ENCODE measurements around the gene RIMBP3C. TPM values are rescaled to one million over a fixed set of nuclear protein-coding genes. Genes with fewer than 3 reads are reported as not detected.

RIMBP3C gene
- total and polyA plus RNA-seq, 10 of the 15 experiments (the other 5 are each of a cell fraction or from before 2014, with no cell fraction given), result 0.03 to 0.23 (median 0.08) TPM; not detected in 4

DNA sequence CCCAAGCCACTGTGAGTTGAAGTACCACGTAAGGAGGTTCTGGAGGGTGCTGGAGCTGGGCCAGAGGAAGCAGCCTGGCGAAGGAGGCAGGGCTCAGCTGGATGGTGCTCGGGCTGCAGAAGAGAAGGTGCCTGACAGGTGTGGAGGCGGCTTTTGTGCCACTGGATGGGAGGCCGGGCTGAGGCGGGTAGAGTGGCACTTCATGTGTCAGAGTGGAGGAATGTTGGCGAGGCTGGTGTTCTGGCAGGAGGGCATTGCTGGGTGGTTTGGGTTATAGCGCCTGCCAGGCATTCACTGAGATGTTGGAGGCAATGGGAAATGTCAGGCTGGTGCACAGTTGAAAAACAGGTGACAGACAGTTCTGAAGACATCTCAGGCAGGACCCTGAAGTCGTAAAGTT, 40.4 kb upstream of the RIMBP3C start:
- no peak for FAIRE-seq
- no peak for ATAC-seq
- no peak overlapping the region for H3K4me3 ChIP-seq
- H3K9me3 ChIP-seq (replicated peaks; ENCODE audit: control insufficient read depth, insufficient read depth, low read length), result no peaks in the 10 kb centered on the region
- no TSS peak for BruUV-seq (replicated peaks)
- H3K27ac ChIP-seq (ENCODE audit: control insufficient read depth, insufficient read depth), result no peak overlapping the region
- in situ Hi-C loops (cut with MboI), result no loop called here
- no peak overlapping the region for H2AFZ ChIP-seq (ENCODE audit: control insufficient read depth, low read depth, low read length)
- H3K4me2 ChIP-seq (ENCODE audit: control insufficient read depth, insufficient read depth), result no peak overlapping the region
- peaks cover 21% of the 10 kb centered on the region for H3K4me1 ChIP-seq (ENCODE audit: control insufficient read depth, insufficient read depth, low read length)
- H4K20me1 ChIP-seq (ENCODE audit: control insufficient read depth, insufficient read depth), result peaks cover 15% of the 10 kb centered on the region
- WGBS (ENCODE audit: insufficient coverage, insufficient replicate concordance, low lambda C conversion rate, missing lambda C conversion rate), result 89% methylated on average over 9 of the region's 9 CpGs
- ChIA-PET POLR2A (no interaction called here), RAD21 (ENCODE audit: unreplicated experiment) (interaction anchor here (1.8 kb wide), 1 partner anchor 12 kb away, joined by 4 read pairs; no protein-coding TSS in a partner anchor), CTCF (no interaction called here), SMC1A (ENCODE audit: uncharacterized antibody, unreplicated experiment) (interaction anchor here (1.0 kb wide), 1 partner anchor 23 kb away, joined by 3 read pairs; no protein-coding TSS in a partner anchor)
- H3K36me3 ChIP-seq (ENCODE audit: control insufficient read depth in 2 of 2, insufficient read depth in 2 of 2, low read length in 1 of 2), result peaks cover 31 to 33% of the 10 kb centered on the region in 2 experiments
- no peaks in the 10 kb centered on the region for H3K27me3 ChIP-seq (replicated peaks in 1 of 2; ENCODE audit: control insufficient read depth in 2 of 2, insufficient read depth in 2 of 2, low read length in 1 of 2)
- no peak for DNase-seq (ENCODE audit: low read depth, low spot score)
- no peak overlapping the region for H3K9ac ChIP-seq (ENCODE audit: control insufficient read depth, insufficient read depth, low read length)
- TF ChIP-seq STAT3 (IDR thresholded peaks at IDR 0.05; ENCODE audit: low read depth, low read length) (no peak), POLR2A (IDR thresholded peaks at IDR 0.05; ENCODE audit: low read depth, low read length) (0 out of 2 replicates have a peak, but pooled peaks have one; percentile 23)
- peaks cover 62% of the 10 kb centered on the region for H3K79me2 ChIP-seq (ENCODE audit: control insufficient read depth, insufficient read depth, low read length)
- intact Hi-C loops (cut with micrococcal nuclease; ENCODE audit: unreplicated experiment), result no loop called here

DNA sequence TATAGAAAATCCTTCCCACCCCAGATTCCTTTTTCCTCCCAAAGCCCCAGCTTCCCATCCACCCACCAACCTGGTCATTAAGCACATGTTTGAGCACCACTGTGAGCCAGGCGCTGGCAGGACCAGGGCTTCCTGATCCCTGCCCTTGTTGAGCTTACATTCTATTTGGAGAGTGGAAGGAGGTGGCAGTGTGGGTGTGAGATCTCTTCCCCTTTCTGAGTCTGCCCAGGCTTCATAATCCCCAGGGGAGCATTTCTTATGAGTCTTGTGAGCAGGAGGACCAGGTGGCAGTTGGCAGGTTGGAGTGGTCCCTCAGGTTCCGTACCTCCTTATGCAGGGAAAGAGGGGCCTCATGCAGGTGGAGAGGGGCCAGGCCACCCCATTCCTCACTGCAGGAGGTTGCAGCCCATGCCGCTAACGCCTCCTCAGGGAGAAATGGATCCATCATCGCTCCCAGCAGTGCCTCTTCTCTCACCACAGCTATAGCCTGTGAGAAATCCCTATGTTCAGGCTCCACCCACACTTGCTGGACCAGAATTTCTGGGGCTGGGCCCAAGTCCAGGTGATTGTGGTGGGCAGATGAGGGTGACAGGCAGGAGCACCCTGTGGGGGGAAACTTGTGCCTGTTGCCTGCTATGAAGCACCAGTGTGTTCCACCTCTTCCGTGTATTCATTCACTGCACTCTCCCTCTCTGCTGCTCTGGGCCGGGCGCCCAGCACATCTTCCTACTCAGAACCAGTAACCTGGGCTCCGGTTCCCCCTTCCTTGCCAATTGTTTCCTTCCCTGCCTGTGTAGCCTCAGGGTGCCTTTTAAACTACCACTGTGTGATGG, 39.8 kb upstream of the RIMBP3C start:
- Histone ChIP-seq H3K9ac (ENCODE audit: control insufficient read depth, insufficient read depth, low read length) (no peak overlapping the region), H2AFZ (ENCODE audit: control insufficient read depth, low read depth, low read length) (no peak overlapping the region), H3K9me3 (replicated peaks; ENCODE audit: control insufficient read depth, insufficient read depth, low read length) (no peaks in the 10 kb centered on the region), H3K79me2 (ENCODE audit: control insufficient read depth, insufficient read depth, low read length) (peaks cover 63% of the 10 kb centered on the region), H3K4me3 (no peak overlapping the region), H4K20me1 (ENCODE audit: control insufficient read depth, insufficient read depth) (peaks cover 15% of the 10 kb centered on the region), H3K36me3 (ENCODE audit: control insufficient read depth in 2 of 2, insufficient read depth in 2 of 2, low read length in 1 of 2) (peaks cover 26 to 32% of the 10 kb centered on the region in 2 experiments), H3K27me3 (replicated peaks in 1 of 2; ENCODE audit: control insufficient read depth in 2 of 2, insufficient read depth in 2 of 2, low read length in 1 of 2) (no peaks in the 10 kb centered on the region), H3K4me1 (ENCODE audit: control insufficient read depth, insufficient read depth, low read length) (peaks cover 24% of the 10 kb centered on the region), H3K4me2 (ENCODE audit: control insufficient read depth, insufficient read depth) (no peak overlapping the region; the same call in 1 of the 2 replicates), H3K27ac (ENCODE audit: control insufficient read depth, insufficient read depth) (peak overlapping the region; percentile 14; the same call in 1 of the 2 replicates)
- SMC1A ChIA-PET (ENCODE audit: uncharacterized antibody, unreplicated experiment), result interaction anchor here (0.9 to 1.0 kb wide), 2 partner anchors 12 to 22 kb away, joined by 3 read pairs; no protein-coding TSS in a partner anchor
- no TSS peak for BruUV-seq (replicated peaks)
- CTCF ChIA-PET, result interaction anchor here (0.7 to 1.6 kb wide), 2 partner anchors 38 to 56 kb away, joined by 3 to 5 read pairs; partner anchors contain the start of gene YDJC
- ATAC-seq, result no peak
- in situ Hi-C loops (cut with MboI), result no loop called here
- no peak for DNase-seq (ENCODE audit: low read depth, low spot score)
- TF ChIP-seq, protein P1, sequence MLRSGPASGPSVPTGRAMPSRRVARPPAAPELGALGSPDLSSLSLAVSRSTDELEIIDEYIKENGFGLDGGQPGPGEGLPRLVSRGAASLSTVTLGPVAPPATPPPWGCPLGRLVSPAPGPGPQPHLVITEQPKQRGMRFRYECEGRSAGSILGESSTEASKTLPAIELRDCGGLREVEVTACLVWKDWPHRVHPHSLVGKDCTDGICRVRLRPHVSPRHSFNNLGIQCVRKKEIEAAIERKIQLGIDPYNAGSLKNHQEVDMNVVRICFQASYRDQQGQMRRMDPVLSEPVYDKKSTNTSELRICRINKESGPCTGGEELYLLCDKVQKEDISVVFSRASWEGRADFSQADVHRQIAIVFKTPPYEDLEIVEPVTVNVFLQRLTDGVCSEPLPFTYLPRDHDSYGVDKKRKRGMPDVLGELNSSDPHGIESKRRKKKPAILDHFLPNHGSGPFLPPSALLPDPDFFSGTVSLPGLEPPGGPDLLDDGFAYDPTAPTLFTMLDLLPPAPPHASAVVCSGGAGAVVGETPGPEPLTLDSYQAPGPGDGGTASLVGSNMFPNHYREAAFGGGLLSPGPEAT (IDR thresholded peaks at IDR 0.05; ENCODE audit: low read depth), result peak; percentile 22; the same call in 1 of the 2 replicates
- TF ChIP-seq MEF2B (IDR thresholded peaks at IDR 0.05; ENCODE audit: partially characterized antibody, poor library complexity, severe bottlenecking) (peak; percentile 79), IKZF1 (conservative IDR thresholded peaks at IDR 0.05) (peak; percentile 46; the same call in 1 of the 2 replicates), SPI1 (IDR thresholded peaks at IDR 0.05; ENCODE audit: borderline replicate concordance, insufficient read depth, low read depth, low read length) (peak; percentile 61; the same call in 1 of the 2 replicates), POLR2A (IDR thresholded peaks at IDR 0.05; ENCODE audit: low read depth, low read length) (0 out of 2 replicates have a peak, but pooled peaks have one; percentile 6), HDAC2 (IDR thresholded peaks at IDR 0.05) (no peak)
- TF ChIP-seq, protein P2, sequence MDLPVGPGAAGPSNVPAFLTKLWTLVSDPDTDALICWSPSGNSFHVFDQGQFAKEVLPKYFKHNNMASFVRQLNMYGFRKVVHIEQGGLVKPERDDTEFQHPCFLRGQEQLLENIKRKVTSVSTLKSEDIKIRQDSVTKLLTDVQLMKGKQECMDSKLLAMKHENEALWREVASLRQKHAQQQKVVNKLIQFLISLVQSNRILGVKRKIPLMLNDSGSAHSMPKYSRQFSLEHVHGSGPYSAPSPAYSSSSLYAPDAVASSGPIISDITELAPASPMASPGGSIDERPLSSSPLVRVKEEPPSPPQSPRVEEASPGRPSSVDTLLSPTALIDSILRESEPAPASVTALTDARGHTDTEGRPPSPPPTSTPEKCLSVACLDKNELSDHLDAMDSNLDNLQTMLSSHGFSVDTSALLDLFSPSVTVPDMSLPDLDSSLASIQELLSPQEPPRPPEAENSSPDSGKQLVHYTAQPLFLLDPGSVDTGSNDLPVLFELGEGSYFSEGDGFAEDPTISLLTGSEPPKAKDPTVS (IDR thresholded peaks at IDR 0.05; ENCODE audit: low read depth, low read length), result no peak
- intact Hi-C loops (cut with micrococcal nuclease; ENCODE audit: unreplicated experiment), result no loop called here
- RAD21 ChIA-PET (ENCODE audit: unreplicated experiment), result no interaction called here
- WGBS (ENCODE audit: insufficient coverage, insufficient replicate concordance, low lambda C conversion rate, missing lambda C conversion rate), result 65% methylated on average over 9 of the region's 9 CpGs
- no peak for FAIRE-seq
- POLR2A ChIA-PET, result no interaction called here

Data from GM12878 (cell line).